Activated CD4-positive, alpha-beta T cell treated with anti-CD3 and anti-CD28 coated beads, Interleukin-2, amount 50 U/mL, for 24 hours (primary cell): ENCODE data around the gene TFIP11.
"Not testable (repeated sequence)": the region's sequence is repeated elsewhere in the genome, so short reads cannot be mapped to it uniquely, and the experiment has no call there.

Source experiments
- DNase-seq, 2 donors: peaks; one replicate each; pipeline ENCODE4 v3.0.0-alpha.2; 2020; ENCODE audit warnings: low read depth in 1 of 2, low spot score in 1 of 2

The TFIP11 gene

GRCh38 chr22:26541167-26541819, 29.0 kb upstream of the TFIP11 start:
- DNase-seq: no peak

GRCh38 chr22:26540119-26540518, 27.8 kb upstream of the TFIP11 start:
- no peak for DNase-seq

GRCh38 chr22:26536762-26537134, 24.5 kb upstream of the TFIP11 start:
- DNase-seq: no peak

- DNase-seq: no peak
Measured at GRCh38 chr22:26536056-26536761, 23.9 kb upstream of the TFIP11 start.

GRCh38 chr22:26535603-26535908, 23.3 kb upstream of the TFIP11 start:
- no peak for DNase-seq

- DNase-seq: no peak
Measured at GRCh38 chr22:26534874-26535602, 22.8 kb upstream of the TFIP11 start.

- DNase-seq: no peak
Measured at GRCh38 chr22:26534171-26534855, 22.0 kb upstream of the TFIP11 start.

- DNase-seq: no peak
Measured at GRCh38 chr22:26529345-26529744, 17.1 kb upstream of the TFIP11 start.

- not testable (repeated sequence) for DNase-seq
Measured at GRCh38 chr22:26528518-26528917, 16.2 kb upstream of the TFIP11 start.

GRCh38 chr22:26527574-26528465, 15.5 kb upstream of the TFIP11 start:
- no peak for DNase-seq

GRCh38 chr22:26527167-26527566, 14.9 kb upstream of the TFIP11 start:
- DNase-seq: no peak

GRCh38 chr22:26525946-26526564, 13.8 kb upstream of the TFIP11 start:
- no peak for DNase-seq

- DNase-seq: no peak
Measured at GRCh38 chr22:26524870-26525269, 12.6 kb upstream of the TFIP11 start.

GRCh38 chr22:26522592-26522991, 10.3 kb upstream of the TFIP11 start:
- DNase-seq: no peak

GRCh38 chr22:26522012-26522411, 9.7 kb upstream of the TFIP11 start:
- no peak for DNase-seq

- DNase-seq: no peak
Measured at GRCh38 chr22:26517429-26517828, 5.2 kb upstream of the TFIP11 start.

GRCh38 chr22:26516503-26516902, 4.2 kb upstream of the TFIP11 start:
- no peak for DNase-seq

- no peak for DNase-seq
Measured at GRCh38 chr22:26515931-26516330, 3.7 kb upstream of the TFIP11 start.

- DNase-seq: no peak
Measured at GRCh38 chr22:26514419-26515161, 2.3 kb upstream of the TFIP11 start.

GRCh38 chr22:26513838-26514237, 1.6 kb upstream of the TFIP11 start:
- no peak for DNase-seq
